Activated CD4-positive, alpha-beta memory T cell treated with anti-CD3 and anti-CD28 coated beads, Interleukin-2, amount 10 ng/mL, durations not matched to agents 7 days and 5 days (primary cell): ENCODE data around the gene TMEM31. TPM values are rescaled to one million over a fixed set of nuclear protein-coding genes. Genes with fewer than 3 reads are reported as not detected.
A peak's percentile ranks its signal among the peaks of the same experiment; 100 is the strongest.

ENCODE experiments used
- CTCF ChIA-PET: fragments of 350-600 bp; sonication (Branson Sonifier 250); formaldehyde crosslinking; loops from one replicate; lab custom pipeline; 2021; ENCODE audit warnings: antibody characterized with exemption, inconsistent platforms; lab: Charles Lee
- POLR2A ChIA-PET: fragments of 350-600 bp; sonication (Branson Sonifier 250); formaldehyde crosslinking; loops from one replicate; lab custom pipeline; 2021; ENCODE audit warnings: antibody characterized with exemption; lab: Charles Lee
- DNase-seq: peaks from one replicate; pipeline ENCODE4 v3.0.0-alpha.2; 2020
- H3K27ac Mint-ChIP-seq: one replicate; pipeline ENCODE4 v1.8.0; 2021; ENCODE audit warnings: mild to moderate bottlenecking, mixed read lengths
- H3K27me3 Mint-ChIP-seq: one replicate; pipeline ENCODE4 v1.8.0; 2021; ENCODE audit warnings: mixed read lengths
- H3K36me3 Mint-ChIP-seq: one replicate; pipeline ENCODE4 v1.8.0; 2021; ENCODE audit warnings: low read depth, mixed read lengths
- H3K4me1 Mint-ChIP-seq: one replicate; pipeline ENCODE4 v1.8.0; 2021; ENCODE audit warnings: mixed read lengths
- H3K4me3 Mint-ChIP-seq: one replicate; pipeline ENCODE4 v1.8.0; 2021; ENCODE audit warnings: mild to moderate bottlenecking, mixed read lengths
- H3K9me3 Mint-ChIP-seq: one replicate; pipeline ENCODE4 v1.8.0; 2021; ENCODE audit warnings: mixed read lengths
- total RNA-seq, 2 experiments: library from RNA; stranded (reverse); gene quantifications; one replicate each; pipeline ENCODE4 v1.2.3, GENCODE V29; 2021

TMEM31 gene
- total RNA-seq, 2 experiments from 2014 or later: not detected

DNA sequence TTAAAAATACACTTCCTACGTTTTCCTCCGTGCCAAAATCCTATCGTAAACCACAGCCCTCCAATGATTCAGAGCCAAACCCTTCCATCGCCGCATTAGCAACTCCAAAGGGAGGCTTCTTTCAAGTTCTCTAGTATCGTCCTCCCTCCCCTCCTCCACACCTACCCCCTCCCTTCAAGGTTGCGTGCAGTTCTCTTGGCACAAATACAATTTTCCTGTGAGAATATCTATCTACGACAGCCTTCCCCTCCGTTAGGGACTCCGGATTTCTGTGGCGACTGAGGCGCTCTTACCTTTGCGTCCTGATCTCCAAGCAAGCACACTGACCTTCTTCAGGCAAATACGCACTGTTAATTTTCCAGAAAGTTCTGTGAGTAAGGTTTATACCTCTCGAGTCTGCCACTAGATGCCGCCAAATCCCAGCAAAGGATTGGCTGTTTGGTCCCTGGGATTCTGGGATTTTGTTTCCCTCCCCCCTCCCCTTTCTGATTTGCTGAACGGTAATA is 23.0 kb upstream of the TMEM31 start:
- Mint-ChIP-seq H3K4me1 (peaks cover 12% of the 10 kb centered on the region), H3K27me3 (no peaks in the 10 kb centered on the region), H3K27ac (no peak overlapping the region), H3K9me3 (no peaks in the 10 kb centered on the region), H3K4me3 (no peak overlapping the region), H3K36me3 (peaks cover 16% of the 10 kb centered on the region)
- ChIA-PET CTCF (interaction anchor here (0.6 to 2.4 kb wide), 2 partner anchors 231 to 511 kb away, joined by 3 to 6 read pairs; no protein-coding TSS in a partner anchor), POLR2A (no interaction called here)
- DNase-seq: peak; percentile 61

GRCh38 chrX:103688946-103689345 is 21.8 kb upstream of the TMEM31 start:
- peaks cover 7% of the 10 kb centered on the region for H3K4me1 Mint-ChIP-seq
- no peak overlapping the region for H3K27ac Mint-ChIP-seq
- no peaks in the 10 kb centered on the region for H3K27me3 Mint-ChIP-seq
- no peaks in the 10 kb centered on the region for H3K9me3 Mint-ChIP-seq
- peaks cover 11% of the 10 kb centered on the region for H3K36me3 Mint-ChIP-seq
- no peak overlapping the region for H3K4me3 Mint-ChIP-seq
- no peak for DNase-seq
- ChIA-PET CTCF (interaction anchor here (0.7 kb wide), 1 partner anchor 422 kb away, joined by 4 read pairs; no protein-coding TSS in a partner anchor), POLR2A (no interaction called here)

- ChIA-PET CTCF (interaction anchor here (2.2 kb wide), 1 partner anchor 20 kb away, joined by 8 read pairs; the partner anchor contains the start of gene TMEM31), POLR2A (no interaction called here)
- no peak overlapping the region for H3K27ac Mint-ChIP-seq
- no peaks in the 10 kb centered on the region for H3K27me3 Mint-ChIP-seq
- H3K4me1 Mint-ChIP-seq: no peaks in the 10 kb centered on the region
- H3K36me3 Mint-ChIP-seq: no peaks in the 10 kb centered on the region
- H3K9me3 Mint-ChIP-seq: no peaks in the 10 kb centered on the region
- H3K4me3 Mint-ChIP-seq: no peak overlapping the region
- no peak for DNase-seq
Measured at GRCh38 chrX:103691059-103691458, 19.6 kb upstream of the TMEM31 start.

- H3K4me1 Mint-ChIP-seq: no peaks in the 10 kb centered on the region
- POLR2A ChIA-PET: no interaction called here
- no peak for DNase-seq
- no peaks in the 10 kb centered on the region for H3K9me3 Mint-ChIP-seq
- H3K36me3 Mint-ChIP-seq: no peaks in the 10 kb centered on the region
- CTCF ChIA-PET: interaction anchor here (1.0 kb wide), 1 partner anchor 14 kb away, joined by 3 read pairs; no protein-coding TSS in a partner anchor
- peaks cover 6% of the 10 kb centered on the region for H3K27me3 Mint-ChIP-seq
- no peak overlapping the region for H3K27ac Mint-ChIP-seq
- H3K4me3 Mint-ChIP-seq: no peak overlapping the region
Measured at GRCh38 chrX:103697687-103698086, 13.0 kb upstream of the TMEM31 start.

- peaks cover 6% of the 10 kb centered on the region for H3K27me3 Mint-ChIP-seq
- DNase-seq: no peak
- H3K4me3 Mint-ChIP-seq: no peak overlapping the region
- no peaks in the 10 kb centered on the region for H3K4me1 Mint-ChIP-seq
- no peak overlapping the region for H3K27ac Mint-ChIP-seq
- no peaks in the 10 kb centered on the region for H3K36me3 Mint-ChIP-seq
- CTCF ChIA-PET: no interaction called here
- POLR2A ChIA-PET: no interaction called here
- no peaks in the 10 kb centered on the region for H3K9me3 Mint-ChIP-seq
Measured at GRCh38 chrX:103699243-103699642, 11.5 kb upstream of the TMEM31 start.

GRCh38 chrX:103704863-103705262 is 5.8 kb upstream of the TMEM31 start:
- Mint-ChIP-seq H3K27ac (no peak overlapping the region), H3K9me3 (no peaks in the 10 kb centered on the region), H3K4me1 (no peaks in the 10 kb centered on the region), H3K36me3 (no peaks in the 10 kb centered on the region), H3K27me3 (no peaks in the 10 kb centered on the region), H3K4me3 (no peak overlapping the region)
- POLR2A ChIA-PET: no interaction called here
- CTCF ChIA-PET: no interaction called here
- no peak for DNase-seq

DNA sequence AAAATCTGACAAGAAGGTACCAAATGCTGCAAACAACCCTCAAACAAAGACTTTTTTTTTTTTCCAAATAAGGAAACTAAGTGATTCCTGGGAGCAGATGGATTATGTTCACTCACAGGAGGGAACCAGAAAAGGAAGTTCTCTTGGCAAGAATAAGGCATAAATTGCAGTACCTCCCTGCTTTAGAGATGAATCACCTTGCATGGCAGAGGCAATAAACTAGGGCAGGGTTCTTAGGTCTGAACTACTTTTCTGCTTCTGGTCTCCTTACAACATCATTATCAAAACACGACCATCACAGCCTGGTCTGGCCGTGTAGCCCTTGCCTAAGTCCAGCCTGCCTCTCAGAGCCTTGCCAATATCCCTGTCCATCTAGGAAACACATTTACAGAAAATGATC is 6.3 kb downstream of the TMEM31 start:
- Mint-ChIP-seq H3K27ac (no peak overlapping the region), H3K36me3 (no peaks in the 10 kb centered on the region), H3K4me1 (no peaks in the 10 kb centered on the region), H3K4me3 (no peak overlapping the region), H3K9me3 (no peaks in the 10 kb centered on the region), H3K27me3 (no peaks in the 10 kb centered on the region)
- no peak for DNase-seq
- ChIA-PET POLR2A (no interaction called here), CTCF (no interaction called here)

- POLR2A ChIA-PET: no interaction called here
- H3K4me1 Mint-ChIP-seq: no peaks in the 10 kb centered on the region
- no peaks in the 10 kb centered on the region for H3K27me3 Mint-ChIP-seq
- no peaks in the 10 kb centered on the region for H3K9me3 Mint-ChIP-seq
- H3K27ac Mint-ChIP-seq: no peak overlapping the region
- CTCF ChIA-PET: no interaction called here
- H3K4me3 Mint-ChIP-seq: no peak overlapping the region
- no peak for DNase-seq
- no peaks in the 10 kb centered on the region for H3K36me3 Mint-ChIP-seq
Measured at GRCh38 chrX:103718120-103718519, 7.4 kb downstream of the TMEM31 start.

- Mint-ChIP-seq H3K27me3 (no peaks in the 10 kb centered on the region), H3K27ac (no peak overlapping the region), H3K36me3 (no peaks in the 10 kb centered on the region), H3K9me3 (no peaks in the 10 kb centered on the region), H3K4me3 (no peak overlapping the region), H3K4me1 (no peaks in the 10 kb centered on the region)
- ChIA-PET CTCF (no interaction called here), POLR2A (no interaction called here)
- no peak for DNase-seq
Measured at GRCh38 chrX:103722505-103722904, 11.8 kb downstream of the TMEM31 start.

GRCh38 chrX:103726477-103726876 is 15.8 kb downstream of the TMEM31 start:
- Mint-ChIP-seq H3K36me3 (no peaks in the 10 kb centered on the region), H3K9me3 (no peaks in the 10 kb centered on the region), H3K4me3 (no peak overlapping the region), H3K27ac (no peak overlapping the region), H3K27me3 (no peaks in the 10 kb centered on the region), H3K4me1 (peaks cover 6% of the 10 kb centered on the region)
- no peak for DNase-seq
- ChIA-PET POLR2A (no interaction called here), CTCF (no interaction called here)

- POLR2A ChIA-PET: no interaction called here
- CTCF ChIA-PET: no interaction called here
- no peak overlapping the region for H3K27ac Mint-ChIP-seq
- H3K4me3 Mint-ChIP-seq: no peak overlapping the region
- no peak for DNase-seq
- no peaks in the 10 kb centered on the region for H3K9me3 Mint-ChIP-seq
- no peaks in the 10 kb centered on the region for H3K36me3 Mint-ChIP-seq
- H3K27me3 Mint-ChIP-seq: peaks cover 3% of the 10 kb centered on the region
- H3K4me1 Mint-ChIP-seq: peaks cover 6% of the 10 kb centered on the region
Measured at GRCh38 chrX:103727115-103727514, 16.4 kb downstream of the TMEM31 start.

- Mint-ChIP-seq H3K9me3 (no peaks in the 10 kb centered on the region), H3K4me1 (peaks cover 6% of the 10 kb centered on the region), H3K4me3 (no peak overlapping the region), H3K27me3 (peaks cover 4% of the 10 kb centered on the region), H3K36me3 (no peaks in the 10 kb centered on the region), H3K27ac (no peak overlapping the region)
- CTCF ChIA-PET: no interaction called here
- DNase-seq: no peak
- POLR2A ChIA-PET: no interaction called here
Measured at GRCh38 chrX:103729015-103729414, 18.3 kb downstream of the TMEM31 start.

GRCh38 chrX:103730147-103730795 is 19.6 kb downstream of the TMEM31 start:
- no peaks in the 10 kb centered on the region for H3K9me3 Mint-ChIP-seq
- peaks cover 6% of the 10 kb centered on the region for H3K27me3 Mint-ChIP-seq
- ChIA-PET CTCF (interaction anchor here (1.2 kb wide), 1 partner anchor 20 kb away, joined by 3 read pairs; no protein-coding TSS in a partner anchor), POLR2A (no interaction called here)
- DNase-seq: no peak
- H3K4me3 Mint-ChIP-seq: no peak overlapping the region
- H3K27ac Mint-ChIP-seq: no peak overlapping the region
- H3K4me1 Mint-ChIP-seq: peaks cover 12% of the 10 kb centered on the region
- no peaks in the 10 kb centered on the region for H3K36me3 Mint-ChIP-seq
